ENCODE data around the gene HDAC5. TPM values are rescaled to one million over a fixed set of nuclear protein-coding genes. Genes with fewer than 3 reads are reported as not detected.
"Not testable (repeated sequence)": the region's sequence is repeated elsewhere in the genome, so short reads cannot be mapped to it uniquely, and the experiment has no call there.

The HDAC5 gene
- total RNA-seq, 1 experiment from 2014 or later = 16.9 TPM

DNA sequence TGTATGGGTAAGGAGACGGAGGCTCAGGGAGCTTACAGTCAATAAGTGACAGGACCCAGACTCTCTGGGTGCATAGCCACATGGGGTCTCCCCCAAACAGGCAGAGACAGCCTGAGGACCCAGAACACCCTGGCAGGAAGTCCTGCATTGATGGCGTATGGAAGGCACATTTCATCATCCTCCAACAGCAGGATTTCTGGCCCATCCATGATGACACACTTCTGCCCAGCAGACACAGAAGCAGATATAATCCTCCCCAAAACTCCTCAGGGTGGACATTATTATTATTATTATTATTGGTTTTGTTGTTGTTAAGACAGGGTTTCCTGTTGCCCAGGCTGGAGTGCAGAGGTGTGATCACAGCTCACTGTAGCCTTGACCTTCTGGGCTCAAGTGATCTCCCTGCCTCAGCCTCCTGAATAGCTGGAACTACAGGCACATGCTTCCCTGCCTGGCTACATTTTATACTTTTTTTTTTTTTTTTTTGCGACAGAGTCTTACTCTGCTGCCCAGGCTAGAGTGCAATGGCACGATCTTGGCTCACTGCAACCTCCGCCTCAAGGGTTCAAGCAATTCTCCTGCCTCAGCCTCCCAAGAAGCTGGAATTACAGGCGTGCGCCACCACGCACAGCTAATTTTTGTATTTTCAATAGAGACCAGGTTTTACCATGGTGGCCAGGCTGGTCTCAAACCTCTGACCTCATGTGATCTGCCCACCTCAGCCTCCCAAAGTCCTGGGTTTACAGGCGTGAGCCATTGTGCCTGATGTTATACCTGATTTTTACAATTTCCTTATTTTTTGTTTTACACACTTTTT is 11.5 kb upstream of the HDAC5 start:
- intact Hi-C loops (cut with micrococcal nuclease; ENCODE audit: unreplicated experiment) = no loop called here
- CTCF ChIA-PET = interaction anchor here (0.6 kb wide), 1 partner anchor 34 kb away, joined by 3 read pairs; no protein-coding TSS in a partner anchor

GRCh38 chr17:44133918-44134476 is 10.6 kb upstream of the HDAC5 start:
- no TSS peak for BruUV-seq (replicated peaks)
- H3K27ac ChIP-seq (ENCODE audit: low read depth, low read length, poor library complexity, severe bottlenecking) = no peak overlapping the region
- intact Hi-C loops (cut with micrococcal nuclease; ENCODE audit: unreplicated experiment) = no loop called here
- no peak for TF ChIP-seq CTCF (conservative IDR thresholded peaks at IDR 0.05; ENCODE audit: low read depth, low read length)
- no peak for TF ChIP-seq EZH2 (IDR thresholded peaks at IDR 0.05; ENCODE audit: borderline replicate concordance, low read depth, low read length, poor library complexity, severe bottlenecking)
- H3K36me3 ChIP-seq (ENCODE audit: insufficient read depth, low read length, poor library complexity, severe bottlenecking) = no peaks in the 10 kb centered on the region
- no peaks in the 10 kb centered on the region for H3K27me3 ChIP-seq (replicated peaks; ENCODE audit: insufficient read depth, low read depth, low read length, poor library complexity)
- POLR2A ChIA-PET (ENCODE audit: low non-redundant PET) = interaction anchor here (0.6 kb wide), 1 partner anchor 104 kb away, joined by 4 read pairs; no protein-coding TSS in a partner anchor
- peaks cover 7% of the 10 kb centered on the region for H3K4me1 ChIP-seq (ENCODE audit: insufficient read depth, low read length, poor library complexity, severe bottlenecking)
- DNase-seq (ENCODE audit: low spot score) = no peak
- H3K4me3 ChIP-seq (ENCODE audit: low read depth, low read length, poor library complexity, severe bottlenecking) = no peak overlapping the region
- no peaks in the 10 kb centered on the region for H3K9me3 ChIP-seq (ENCODE audit: low read depth, low read length, poor library complexity, severe bottlenecking)
- CTCF ChIA-PET = no interaction called here

More for the DNA sequence above, 11.5 kb upstream of the HDAC5 start:
- TF ChIP-seq CTCF (conservative IDR thresholded peaks at IDR 0.05; ENCODE audit: low read depth, low read length) (no peak), EZH2 (IDR thresholded peaks at IDR 0.05; ENCODE audit: borderline replicate concordance, low read depth, low read length, poor library complexity, severe bottlenecking) (no peak)
- no peaks in the 10 kb centered on the region for H3K27me3 ChIP-seq (replicated peaks; ENCODE audit: insufficient read depth, low read depth, low read length, poor library complexity)
- H3K36me3 ChIP-seq (ENCODE audit: insufficient read depth, low read length, poor library complexity, severe bottlenecking) = no peaks in the 10 kb centered on the region
- no peak for DNase-seq (ENCODE audit: low spot score)
- POLR2A ChIA-PET (ENCODE audit: low non-redundant PET) = no interaction called here
- H3K9me3 ChIP-seq (ENCODE audit: low read depth, low read length, poor library complexity, severe bottlenecking) = no peaks in the 10 kb centered on the region
- no peak overlapping the region for H3K27ac ChIP-seq (ENCODE audit: low read depth, low read length, poor library complexity, severe bottlenecking)
- no peak overlapping the region for H3K4me3 ChIP-seq (ENCODE audit: low read depth, low read length, poor library complexity, severe bottlenecking)
- peaks cover 8% of the 10 kb centered on the region for H3K4me1 ChIP-seq (ENCODE audit: insufficient read depth, low read length, poor library complexity, severe bottlenecking)
- BruUV-seq (replicated peaks) = no TSS peak

DNA sequence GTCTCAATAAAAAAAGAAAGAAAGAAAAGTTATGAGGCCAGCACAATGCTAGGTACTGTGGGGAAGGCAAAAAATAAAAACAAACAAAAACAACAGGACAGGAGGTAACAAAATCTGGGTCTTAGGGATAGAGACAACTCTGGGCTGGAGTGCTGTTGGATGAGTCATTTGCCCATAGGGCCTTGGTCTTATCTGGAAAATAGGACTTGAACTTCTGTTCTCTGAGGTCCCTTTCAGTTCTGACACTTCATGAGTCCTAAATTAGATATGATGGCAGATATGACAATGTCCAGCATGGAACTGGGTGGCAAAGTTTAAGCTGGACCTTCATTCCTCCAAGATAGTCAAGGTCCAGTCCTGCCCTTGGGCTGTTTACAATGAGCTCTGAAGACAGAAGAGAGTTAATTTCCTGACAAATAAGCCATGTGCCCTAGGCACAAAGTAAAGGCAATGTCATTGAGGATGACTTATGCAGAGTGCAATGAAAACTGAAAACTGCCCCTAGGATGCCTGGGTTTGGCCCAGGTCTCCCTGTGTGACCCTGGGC is 8.9 kb upstream of the HDAC5 start:
- Histone ChIP-seq H3K9me3 (ENCODE audit: low read depth, low read length, poor library complexity, severe bottlenecking) (no peaks in the 10 kb centered on the region), H3K27me3 (replicated peaks; ENCODE audit: insufficient read depth, low read depth, low read length, poor library complexity) (no peaks in the 10 kb centered on the region), H3K36me3 (ENCODE audit: insufficient read depth, low read length, poor library complexity, severe bottlenecking) (no peaks in the 10 kb centered on the region), H3K4me1 (ENCODE audit: insufficient read depth, low read length, poor library complexity, severe bottlenecking) (no peaks in the 10 kb centered on the region), H3K27ac (ENCODE audit: low read depth, low read length, poor library complexity, severe bottlenecking) (no peak overlapping the region), H3K4me3 (ENCODE audit: low read depth, low read length, poor library complexity, severe bottlenecking) (no peak overlapping the region)
- no peak for TF ChIP-seq EZH2 (IDR thresholded peaks at IDR 0.05; ENCODE audit: borderline replicate concordance, low read depth, low read length, poor library complexity, severe bottlenecking)
- no peak for TF ChIP-seq CTCF (conservative IDR thresholded peaks at IDR 0.05; ENCODE audit: low read depth, low read length)
- BruUV-seq (replicated peaks) = no TSS peak
- POLR2A ChIA-PET (ENCODE audit: low non-redundant PET) = no interaction called here
- CTCF ChIA-PET = no interaction called here
- DNase-seq (ENCODE audit: low spot score) = no peak
- intact Hi-C loops (cut with micrococcal nuclease; ENCODE audit: unreplicated experiment) = no loop called here

DNA sequence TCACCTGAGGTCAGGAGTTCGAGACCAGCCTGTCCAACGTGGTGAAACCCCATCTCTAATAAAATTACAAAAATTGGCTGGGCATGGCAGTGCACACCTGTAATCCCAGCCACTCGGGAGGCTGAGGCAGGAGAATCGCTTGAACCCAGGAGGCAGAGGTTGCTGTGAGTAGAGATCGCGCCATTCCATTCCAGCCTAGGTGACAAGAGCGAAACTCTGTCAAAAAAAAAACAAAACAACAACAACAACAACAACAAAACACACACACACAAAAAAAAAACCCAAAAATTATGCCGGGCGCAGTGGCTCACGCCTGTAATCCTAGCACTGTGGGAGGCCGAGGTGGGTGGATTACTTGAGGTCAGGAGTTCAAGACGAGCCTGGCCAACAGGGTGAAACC is 7.9 kb upstream of the HDAC5 start:
- H3K36me3 ChIP-seq (ENCODE audit: insufficient read depth, low read length, poor library complexity, severe bottlenecking); DNase-seq (ENCODE audit: low spot score); BruUV-seq (replicated peaks); intact Hi-C loops (cut with micrococcal nuclease; ENCODE audit: unreplicated experiment); POLR2A ChIA-PET (ENCODE audit: low non-redundant PET); H3K27ac ChIP-seq (ENCODE audit: low read depth, low read length, poor library complexity, severe bottlenecking); H3K27me3 ChIP-seq (replicated peaks; ENCODE audit: insufficient read depth, low read depth, low read length, poor library complexity); H3K9me3 ChIP-seq (ENCODE audit: low read depth, low read length, poor library complexity, severe bottlenecking); H3K4me1 ChIP-seq (ENCODE audit: insufficient read depth, low read length, poor library complexity, severe bottlenecking); H3K4me3 ChIP-seq (ENCODE audit: low read depth, low read length, poor library complexity, severe bottlenecking); CTCF ChIA-PET: not testable (repeated sequence)
